GM18870 (cell line): ENCODE results near the gene COPZ2.
"Not testable (repeated sequence)": the region's sequence is repeated elsewhere in the genome, so short reads cannot be mapped to it uniquely, and the experiment has no call there.

ENCODE experiments used
- ATAC-seq: cut with Tn5 transposase; IDR thresholded peaks from one replicate; pipeline ENCODE4 v1.9.1; 2021; ENCODE audit warnings: moderate library complexity; ENCODE audit not compliant: unreplicated experiment

The COPZ2 gene, protein sequence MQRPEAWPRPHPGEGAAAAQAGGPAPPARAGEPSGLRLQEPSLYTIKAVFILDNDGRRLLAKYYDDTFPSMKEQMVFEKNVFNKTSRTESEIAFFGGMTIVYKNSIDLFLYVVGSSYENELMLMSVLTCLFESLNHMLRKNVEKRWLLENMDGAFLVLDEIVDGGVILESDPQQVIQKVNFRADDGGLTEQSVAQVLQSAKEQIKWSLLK

DNA sequence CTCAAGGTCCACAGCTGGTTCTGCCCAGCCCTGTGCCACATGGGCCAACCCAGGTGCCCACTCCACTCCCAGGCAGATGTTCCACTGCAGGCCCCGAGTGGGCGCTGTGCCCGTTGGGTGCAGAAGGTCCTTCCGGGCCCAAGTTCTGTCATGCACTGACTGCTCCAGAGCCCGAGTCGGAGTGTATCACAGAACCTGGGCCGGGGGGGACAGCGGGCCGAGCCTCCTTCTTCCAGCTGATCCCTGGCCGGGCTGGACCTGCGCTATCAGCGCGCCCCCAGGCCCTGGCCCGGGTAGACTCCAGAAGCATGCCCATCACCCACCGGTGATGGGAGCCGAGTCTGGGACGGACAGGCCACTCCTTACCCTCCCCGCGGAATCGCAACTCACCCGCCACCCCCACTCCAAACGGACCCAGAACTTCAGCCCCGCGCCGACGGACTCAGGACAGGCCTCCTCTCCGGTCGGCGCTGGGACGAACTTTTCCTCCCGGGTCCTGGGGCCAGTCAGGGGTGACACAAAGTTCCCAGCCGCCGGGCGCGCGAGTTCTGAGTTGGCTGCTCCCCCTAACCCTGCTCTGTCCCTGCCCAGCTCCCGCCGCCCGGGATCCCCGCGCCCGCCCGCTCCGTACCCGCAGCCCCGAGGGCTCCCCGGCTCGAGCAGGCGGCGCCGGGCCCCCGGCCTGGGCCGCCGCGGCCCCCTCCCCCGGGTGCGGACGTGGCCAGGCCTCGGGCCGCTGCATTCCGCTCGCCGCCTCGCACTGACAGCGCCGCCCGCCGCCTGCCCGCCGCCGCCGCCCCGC lies at the start of gene COPZ2:
Gene COPZ2, minus strand, starts transcription at position 762 of the 802 bp plus-strand sequence. Its CDS starts 20 bp downstream, at position 742.
- ATAC-seq, result no peak

DNA sequence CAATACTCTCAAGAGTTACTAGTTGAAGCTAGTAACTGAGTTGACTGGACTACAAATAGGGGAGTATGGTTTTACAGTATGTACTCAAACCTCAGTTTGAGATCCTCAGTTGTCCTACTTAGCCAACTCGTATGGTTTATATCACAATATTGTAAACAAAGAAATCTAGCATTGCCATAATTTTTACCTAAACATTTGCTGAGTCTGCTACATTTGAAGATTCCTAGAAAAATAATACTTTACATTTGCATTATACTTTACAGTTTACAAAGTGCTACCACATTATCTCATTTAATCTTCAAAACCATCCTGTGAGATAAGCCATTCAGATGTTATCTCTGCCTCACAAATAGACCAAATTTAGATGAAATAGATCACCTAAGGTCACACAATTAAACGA lies 47.3 kb upstream of the COPZ2 start:
- no peak for ATAC-seq

DNA sequence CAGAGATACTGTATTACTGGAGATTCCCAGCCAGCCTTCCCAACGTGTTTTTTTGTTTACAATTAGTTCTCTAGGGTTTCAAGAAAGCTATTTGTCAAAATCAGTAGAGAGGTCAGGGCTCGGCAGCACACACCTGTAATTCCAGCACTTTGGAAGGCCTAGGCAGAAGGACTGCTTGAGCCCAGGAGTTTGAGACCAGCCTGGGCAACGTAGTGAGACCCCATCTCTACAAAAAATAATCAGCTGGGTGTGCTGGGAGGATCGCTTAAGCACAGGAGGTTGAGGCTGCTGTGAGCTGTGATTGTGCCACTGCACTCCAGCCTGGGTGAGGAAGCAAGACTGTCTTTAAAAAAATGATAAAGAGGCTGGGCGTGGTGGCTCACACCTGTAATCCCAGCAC lies 44.3 kb upstream of the COPZ2 start:
- no peak for ATAC-seq

DNA sequence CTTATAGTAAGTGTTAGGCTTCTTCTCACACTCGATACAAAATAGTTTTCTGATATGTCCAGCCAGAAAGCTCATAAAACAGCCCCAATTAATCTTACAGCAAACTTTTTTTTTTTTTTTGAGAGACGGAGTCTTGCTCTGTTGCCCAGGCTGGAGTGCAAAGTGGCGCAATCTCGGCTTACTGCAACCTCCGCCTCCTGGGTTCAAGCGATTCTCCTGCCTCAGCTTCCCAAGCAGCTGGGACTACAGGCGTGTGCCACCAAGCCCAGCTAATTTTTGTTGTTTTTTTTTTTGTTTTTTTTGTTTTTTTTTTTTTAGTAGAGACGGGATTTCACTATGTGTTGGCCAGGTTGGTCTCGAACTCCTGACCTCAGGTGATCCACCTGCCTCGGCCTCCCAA lies 39.6 kb upstream of the COPZ2 start:
- not testable (repeated sequence) for ATAC-seq

DNA sequence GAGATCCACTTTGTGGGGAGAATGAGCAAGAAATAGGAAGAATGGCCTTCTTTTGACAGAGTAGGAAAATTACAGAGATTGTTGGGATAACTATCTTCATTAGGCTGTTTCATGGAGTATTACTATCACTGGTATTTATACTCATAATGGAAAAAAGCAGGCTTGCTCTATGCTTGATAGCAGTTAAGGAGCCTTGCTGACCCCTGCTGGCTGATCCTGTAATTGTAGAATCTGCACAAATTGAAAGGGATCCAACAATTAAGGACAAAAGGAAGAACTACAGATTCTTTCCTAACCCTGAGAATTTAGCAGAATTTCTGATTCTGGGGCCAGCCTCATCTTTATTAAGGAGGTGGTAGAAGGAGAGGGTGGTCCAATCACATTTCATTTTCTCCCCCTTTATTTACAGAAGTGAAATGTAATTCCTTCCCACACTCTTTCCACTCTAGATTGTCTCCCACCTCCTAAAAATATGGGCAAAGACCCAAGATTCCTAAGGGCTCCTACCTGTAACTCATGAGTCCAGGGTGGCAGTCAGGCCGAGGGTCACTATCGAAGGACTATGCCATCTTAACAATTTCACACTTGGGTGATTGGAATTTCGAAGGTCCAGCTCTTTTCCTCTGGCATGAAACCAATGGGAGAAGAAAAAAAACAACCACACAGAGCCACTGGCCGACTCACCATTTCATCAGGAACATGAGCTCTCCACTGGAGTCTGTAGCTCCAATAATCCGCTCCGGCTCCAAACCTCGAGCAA lies 36.9 kb upstream of the COPZ2 start:
- ATAC-seq, result no peak

DNA sequence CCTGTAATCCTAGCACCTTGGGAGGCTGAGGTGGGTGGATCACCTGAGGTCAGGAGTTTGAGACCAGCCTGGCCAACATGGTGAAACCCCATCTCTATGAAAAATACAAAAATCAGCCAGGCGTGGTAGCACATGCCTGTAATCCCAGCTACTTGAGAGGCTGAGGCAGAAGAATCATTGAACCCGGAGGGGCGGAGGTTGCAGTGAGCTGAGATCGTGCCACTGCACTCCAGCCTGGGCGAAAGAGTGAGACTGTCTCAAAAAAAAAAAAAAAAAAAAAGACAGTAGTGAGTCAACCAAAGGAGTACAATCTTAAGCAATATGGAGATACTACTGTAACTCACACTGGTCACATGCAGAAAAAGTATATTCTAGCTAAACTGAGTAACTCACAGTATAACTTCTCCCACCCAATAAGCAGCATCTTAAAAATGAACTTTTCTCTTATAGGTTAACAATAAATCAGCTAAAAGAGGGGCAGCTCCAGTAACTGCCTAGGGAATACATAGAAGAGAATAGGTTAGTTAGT lies 36.0 kb upstream of the COPZ2 start:
- not testable (repeated sequence) for ATAC-seq

DNA sequence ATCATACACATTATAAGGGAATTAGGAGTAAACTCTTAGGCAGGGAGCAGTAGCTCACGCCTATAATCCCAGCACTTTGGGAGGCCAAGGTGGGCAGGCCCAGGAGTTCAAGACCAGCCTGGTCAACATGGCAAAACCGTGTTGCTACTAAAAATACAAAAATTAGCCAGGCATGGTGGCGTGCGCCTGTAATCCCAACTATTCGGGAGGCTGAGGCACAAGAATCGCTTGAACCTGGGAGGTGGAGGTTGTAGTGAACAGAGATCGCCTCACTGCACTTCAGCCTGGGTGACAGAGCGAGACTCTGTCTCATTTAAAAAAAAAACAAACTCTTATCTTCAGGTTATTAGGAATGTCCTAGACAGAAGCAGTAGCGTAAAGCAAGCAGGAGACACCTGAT lies 35.2 kb upstream of the COPZ2 start:
- not testable (repeated sequence) for ATAC-seq

DNA sequence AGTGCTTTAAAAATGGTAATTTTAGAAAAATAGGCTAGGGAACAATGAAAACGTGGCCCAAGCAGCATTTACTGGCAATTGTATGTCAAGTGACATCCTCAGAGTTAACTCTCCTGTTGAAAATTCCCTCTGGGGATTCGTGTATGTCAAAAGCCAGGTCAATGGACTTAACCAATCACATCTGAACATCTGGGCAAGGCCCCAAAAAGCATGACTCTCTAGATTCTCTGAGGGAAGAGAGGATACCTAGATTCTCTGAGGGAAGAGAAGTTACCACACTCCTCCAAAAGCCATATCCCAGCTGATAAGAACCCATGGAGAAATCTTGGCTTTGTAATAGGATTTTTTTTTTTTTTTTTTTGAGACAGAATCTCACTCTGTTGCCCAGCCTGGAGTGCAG lies 34.1 kb upstream of the COPZ2 start:
- ATAC-seq, result no peak

DNA sequence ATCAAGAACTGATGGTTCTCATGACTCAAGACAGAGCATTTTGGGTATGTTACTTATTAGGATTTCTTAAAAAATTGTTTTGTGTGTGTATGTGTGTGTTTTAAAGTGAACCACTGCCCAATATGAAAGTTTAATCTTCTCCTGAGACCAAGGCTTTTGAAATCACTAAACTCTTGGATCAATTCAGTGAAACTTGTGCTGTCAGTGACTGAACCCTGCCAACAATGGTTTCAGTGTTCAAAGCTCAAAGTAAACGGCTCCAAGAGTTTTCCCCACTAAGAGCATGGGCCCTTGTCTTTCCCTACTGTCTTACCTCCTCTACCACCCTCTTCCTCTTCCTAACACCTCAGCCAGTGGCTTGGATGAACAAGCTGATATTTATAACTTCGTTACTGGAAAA lies 32.6 kb upstream of the COPZ2 start:
- no peak for ATAC-seq

DNA sequence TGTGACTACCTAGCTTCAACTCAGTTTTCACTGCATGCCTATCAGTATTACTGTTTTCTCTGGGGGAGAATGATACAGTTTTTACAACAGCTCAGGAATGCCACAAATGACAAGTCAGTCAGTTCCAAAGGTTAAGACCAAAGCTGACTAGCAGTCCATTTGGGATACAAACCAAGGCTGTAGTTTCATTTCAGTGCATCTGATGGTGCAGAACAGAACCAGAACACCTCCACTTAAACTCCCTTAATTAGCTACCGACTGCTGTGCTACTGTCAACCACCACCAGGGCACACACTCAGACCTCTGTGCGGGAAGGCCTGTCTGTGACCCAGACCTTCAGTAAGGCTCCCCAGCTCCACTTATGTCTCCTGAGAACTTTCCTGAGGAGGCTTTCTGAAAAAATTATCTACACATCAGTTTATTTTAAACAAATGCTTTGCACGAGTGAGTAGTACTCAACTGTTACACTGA lies 30.9 kb upstream of the COPZ2 start:
- no peak for ATAC-seq

DNA sequence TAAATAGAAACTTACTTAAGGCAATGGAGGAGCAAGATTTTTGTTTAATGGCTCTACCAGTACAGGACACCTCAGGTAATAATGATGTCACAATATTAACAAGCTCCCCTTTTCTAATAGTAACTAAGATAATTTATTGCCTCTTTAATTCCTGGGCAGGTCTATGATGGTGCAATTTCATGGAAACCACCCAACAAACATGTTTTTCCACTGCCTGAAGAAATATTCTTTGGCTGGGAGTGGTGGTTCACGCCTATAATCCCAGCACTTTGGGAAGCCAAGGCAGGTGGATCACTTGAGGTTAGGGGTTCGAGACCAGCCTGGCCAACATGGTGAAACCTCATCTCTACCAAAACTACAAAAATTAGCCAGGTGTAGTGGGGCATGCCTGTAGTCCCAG lies 30.2 kb upstream of the COPZ2 start:
- ATAC-seq, result not testable (repeated sequence)

DNA sequence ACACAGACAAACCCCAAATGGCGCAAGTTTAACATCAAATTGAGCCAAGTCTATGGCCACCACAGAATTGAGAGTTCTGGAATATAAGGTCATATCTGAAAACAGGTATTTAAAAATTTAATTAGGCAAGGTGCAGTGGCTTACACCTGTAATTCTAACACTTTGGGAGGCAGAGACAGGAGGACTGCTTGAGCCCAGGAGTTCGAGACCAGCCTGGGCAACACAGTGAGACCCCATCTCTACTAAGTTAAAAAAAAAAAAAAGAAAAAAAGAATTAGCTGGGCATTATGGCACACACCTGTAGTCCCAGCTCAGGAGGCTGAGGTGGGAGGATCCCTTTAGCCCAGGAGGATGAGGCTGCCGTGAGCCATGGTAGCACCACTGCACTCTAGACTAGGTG lies 29.6 kb upstream of the COPZ2 start:
- no peak for ATAC-seq

DNA sequence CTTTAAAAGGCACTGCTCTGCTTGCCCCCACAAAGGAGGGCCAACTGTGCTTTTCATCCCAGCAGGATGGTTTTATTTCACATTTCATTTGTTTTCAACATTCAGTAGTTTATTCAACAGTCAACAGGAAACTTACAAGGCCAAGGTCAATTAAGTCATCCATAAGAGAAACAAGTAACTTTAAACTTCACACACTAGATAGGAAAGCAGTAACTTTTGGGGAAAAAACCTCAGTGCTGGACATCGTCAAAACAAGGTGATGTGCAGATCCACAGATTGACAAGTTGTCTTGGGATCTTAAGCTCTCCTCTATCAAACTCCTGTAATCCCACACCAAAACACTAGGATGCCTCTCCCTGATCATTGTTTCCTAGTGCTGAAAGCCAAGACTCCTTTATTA lies 29.1 kb upstream of the COPZ2 start:
- ATAC-seq, result no peak

DNA sequence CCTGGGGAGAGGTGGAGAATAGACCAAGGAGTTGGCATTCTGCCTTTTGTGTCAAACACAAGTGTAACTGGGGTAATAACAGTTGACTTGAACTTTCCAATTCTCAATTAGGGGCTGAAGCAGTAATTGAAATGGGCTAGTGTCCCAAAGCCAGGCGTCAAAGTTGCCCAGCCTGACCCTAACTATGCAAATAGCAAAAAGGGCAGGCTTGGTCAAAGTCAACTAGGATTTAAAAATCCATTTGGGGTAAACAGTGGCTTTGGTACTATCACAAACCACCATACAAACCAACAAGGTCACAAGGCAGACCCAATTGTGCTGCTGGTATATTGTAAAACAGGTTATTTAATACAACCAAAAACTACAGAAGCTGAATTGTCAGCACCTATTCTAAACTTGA lies 28.6 kb upstream of the COPZ2 start:
- no peak for ATAC-seq

DNA sequence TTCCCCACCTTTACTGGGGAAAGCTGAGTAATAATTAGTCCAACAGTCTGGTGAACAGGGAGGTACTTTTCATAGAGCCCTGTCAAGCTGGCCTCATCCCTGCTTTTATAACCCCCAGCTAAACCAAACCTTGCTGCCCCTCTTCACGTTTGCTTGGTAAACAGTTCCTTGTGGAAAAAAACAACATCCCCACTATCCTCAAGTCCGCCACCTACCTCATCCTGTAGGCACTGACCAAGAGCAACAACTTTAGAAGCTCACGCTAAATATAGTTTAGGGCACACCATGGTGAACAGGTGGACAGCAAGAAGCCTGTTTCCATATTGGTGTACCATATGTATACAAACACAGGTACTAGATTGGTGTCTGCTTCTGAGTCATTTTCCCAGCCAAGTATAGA lies 27.0 kb upstream of the COPZ2 start:
- ATAC-seq, result no peak

DNA sequence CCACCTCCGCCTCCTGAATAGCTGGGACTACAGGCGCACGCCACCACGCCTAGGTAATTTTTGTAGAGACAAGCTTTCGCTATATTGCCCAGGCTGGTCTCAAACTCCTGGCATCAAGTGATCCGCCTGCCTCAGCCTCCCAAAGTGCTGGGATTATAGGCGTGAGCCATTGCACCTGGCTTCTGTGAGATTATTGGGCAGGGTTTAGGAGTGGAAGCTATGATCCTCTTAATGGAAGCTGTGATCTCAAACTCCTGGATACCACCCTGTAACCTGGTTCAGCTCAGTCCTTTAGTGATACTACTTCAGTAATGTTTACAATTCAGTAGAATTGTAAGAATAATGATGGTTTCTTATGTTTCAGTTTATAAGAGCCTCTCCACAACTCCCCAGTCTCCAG lies 24.7 kb upstream of the COPZ2 start:
- no peak for ATAC-seq

DNA sequence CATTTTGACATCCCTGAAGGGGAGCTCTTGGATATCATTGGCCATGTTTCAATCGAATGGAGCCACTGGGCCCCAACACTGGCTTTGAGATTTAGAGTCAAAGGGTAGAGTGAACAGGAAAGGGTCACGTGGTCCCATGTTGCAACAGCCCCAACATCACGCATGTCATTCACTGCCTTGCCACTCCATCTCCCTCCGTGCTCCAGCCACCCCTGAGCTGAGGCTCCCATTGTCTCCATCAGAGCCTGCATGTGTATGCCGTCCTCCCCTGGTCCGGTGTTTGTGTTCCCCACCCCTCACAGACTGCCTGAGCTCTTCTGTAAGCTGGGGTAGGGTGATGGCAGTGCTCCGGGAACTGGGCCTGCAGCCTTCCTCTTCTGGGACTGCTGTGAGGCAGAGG lies 22.7 kb upstream of the COPZ2 start:
- ATAC-seq, result no peak

DNA sequence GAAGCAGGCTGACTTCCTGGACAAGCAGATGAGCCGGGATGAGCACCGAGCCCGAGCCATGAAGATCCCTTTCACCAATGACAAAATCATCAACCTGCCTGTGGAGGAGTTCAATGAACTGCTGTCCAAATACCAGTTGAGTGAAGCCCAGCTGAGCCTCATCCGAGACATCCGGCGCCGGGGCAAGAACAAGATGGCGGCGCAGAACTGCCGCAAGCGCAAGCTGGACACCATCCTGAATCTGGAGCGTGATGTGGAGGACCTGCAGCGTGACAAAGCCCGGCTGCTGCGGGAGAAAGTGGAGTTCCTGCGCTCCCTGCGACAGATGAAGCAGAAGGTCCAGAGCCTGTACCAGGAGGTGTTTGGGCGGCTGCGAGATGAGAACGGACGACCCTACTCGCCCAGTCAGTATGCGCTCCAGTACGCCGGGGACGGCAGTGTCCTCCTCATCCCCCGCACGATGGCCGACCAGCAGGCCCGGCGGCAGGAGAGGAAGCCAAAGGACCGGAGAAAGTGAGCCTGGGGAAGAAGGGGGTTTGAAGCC lies 21.6 kb upstream of the COPZ2 start:
- ATAC-seq, result no peak

DNA sequence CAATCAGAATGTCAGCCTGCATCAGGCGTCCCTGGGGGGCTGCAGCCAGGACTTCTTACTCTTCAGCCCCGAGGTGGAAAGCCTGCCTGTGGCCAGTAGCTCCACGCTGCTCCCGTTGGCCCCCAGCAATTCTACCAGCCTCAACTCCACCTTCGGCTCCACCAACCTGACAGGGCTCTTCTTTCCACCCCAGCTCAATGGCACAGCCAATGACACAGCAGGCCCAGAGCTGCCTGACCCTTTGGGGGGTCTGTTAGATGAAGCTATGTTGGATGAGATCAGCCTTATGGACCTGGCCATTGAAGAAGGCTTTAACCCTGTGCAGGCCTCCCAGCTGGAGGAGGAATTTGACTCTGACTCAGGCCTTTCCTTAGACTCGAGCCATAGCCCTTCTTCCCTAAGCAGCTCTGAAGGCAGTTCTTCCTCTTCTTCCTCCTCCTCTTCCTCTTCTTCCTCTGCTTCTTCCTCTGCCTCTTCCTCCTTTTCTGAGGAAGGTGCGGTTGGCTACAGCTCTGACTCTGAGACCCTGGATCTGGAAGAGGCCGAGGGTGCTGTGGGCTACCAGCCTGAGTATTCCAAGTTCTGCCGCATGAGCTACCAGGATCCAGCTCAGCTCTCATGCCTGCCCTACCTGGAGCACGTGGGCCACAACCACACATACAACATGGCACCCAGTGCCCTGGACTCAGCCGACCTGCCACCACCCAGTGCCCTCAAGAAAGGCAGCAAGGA lies 21.0 kb upstream of the COPZ2 start:
- no peak for ATAC-seq

DNA sequence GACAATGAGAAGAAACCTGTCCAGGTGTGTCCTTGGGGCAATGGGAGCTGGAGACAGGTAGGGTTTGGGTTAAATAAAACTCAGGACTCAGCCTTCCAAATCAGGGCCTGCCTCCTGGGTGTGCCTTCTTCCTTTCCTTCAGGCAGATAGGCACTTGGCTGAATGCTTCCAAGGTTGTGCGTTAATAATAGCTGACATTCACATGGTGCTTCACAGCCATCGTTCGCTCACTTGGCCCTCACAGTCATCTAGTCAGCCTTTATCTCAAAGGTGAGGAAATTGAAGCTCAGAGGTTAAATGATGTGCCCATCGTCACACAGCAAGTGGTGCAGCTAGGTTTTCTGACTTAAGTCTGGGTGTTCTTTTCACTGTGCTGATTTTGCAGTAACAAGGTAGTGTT lies 20.0 kb upstream of the COPZ2 start:
- ATAC-seq, result no peak

DNA sequence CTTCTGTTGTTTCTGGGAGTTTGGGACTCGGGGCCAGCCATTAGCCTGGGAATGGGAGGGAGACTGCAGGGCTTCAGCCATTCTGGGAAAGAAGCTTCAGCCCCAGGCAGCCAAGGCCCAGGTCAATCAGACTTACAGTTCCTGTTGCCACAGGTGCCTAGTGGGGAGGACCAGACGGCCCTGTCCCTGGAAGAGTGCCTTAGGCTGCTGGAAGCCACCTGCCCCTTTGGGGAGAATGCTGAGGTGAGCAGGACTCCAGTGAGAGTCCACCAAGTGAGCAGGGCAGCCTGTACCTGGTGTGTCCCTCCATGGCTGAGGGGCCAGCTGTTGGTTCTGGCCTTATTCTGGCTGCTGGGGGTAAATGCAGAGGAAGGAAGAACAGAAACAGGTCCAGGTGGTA lies 19.3 kb upstream of the COPZ2 start:
- ATAC-seq, result no peak
